ENCODE measurements around the gene OAT.

Gene OAT

DNA sequence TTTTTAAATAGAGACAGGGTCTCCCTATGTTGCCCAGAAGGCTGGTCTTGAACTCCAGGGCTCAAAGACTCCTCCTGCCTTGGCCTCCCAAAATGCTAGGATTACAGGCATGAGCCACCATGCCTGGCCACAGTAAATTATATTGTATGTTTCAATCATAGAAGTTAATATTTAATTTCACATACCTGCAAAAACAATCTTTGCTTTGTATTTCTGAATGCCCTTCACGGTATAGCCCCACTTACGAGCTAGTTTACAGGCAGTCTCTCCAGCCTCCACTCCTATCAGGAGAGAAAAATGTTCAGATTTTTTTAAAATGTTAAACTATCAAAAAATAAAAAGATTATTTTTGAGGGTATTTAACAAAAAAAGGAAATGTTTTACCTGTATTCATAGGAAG lies 10.4 kb downstream of the OAT start:
- no peak overlapping the region for H3K4me3 ChIP-seq (ENCODE audit: control insufficient read depth, low read depth, low read length)
- TF ChIP-seq CTCF (conservative IDR thresholded peaks at IDR 0.05; ENCODE audit: control insufficient read depth, insufficient read depth, low read depth, low read length) = no peak
- no peak for DNase-seq (ENCODE audit: low read depth)

DNA sequence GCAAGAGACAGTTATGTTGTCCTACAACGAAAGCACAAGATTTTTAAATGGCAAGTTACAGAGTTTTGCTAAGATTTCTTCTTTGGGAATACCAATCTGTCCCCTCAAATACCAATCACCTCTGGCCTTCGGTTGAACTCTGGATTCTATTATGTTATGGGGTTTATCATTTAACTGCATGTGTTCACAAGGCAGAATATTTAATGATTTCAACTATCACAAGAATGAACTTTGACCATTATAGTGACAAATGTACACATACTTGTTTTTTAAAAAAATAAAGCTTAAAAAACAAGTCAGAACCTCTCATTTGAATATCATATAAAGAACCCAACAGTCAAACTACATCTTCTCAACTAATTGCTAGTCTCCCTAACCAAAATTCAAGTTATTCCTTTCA lies 11.3 kb downstream of the OAT start:
- H3K4me3 ChIP-seq (ENCODE audit: control insufficient read depth, low read depth, low read length) = no peak overlapping the region
- TF ChIP-seq CTCF (conservative IDR thresholded peaks at IDR 0.05; ENCODE audit: control insufficient read depth, insufficient read depth, low read depth, low read length) = no peak
- no peak for DNase-seq (ENCODE audit: low read depth)

DNA sequence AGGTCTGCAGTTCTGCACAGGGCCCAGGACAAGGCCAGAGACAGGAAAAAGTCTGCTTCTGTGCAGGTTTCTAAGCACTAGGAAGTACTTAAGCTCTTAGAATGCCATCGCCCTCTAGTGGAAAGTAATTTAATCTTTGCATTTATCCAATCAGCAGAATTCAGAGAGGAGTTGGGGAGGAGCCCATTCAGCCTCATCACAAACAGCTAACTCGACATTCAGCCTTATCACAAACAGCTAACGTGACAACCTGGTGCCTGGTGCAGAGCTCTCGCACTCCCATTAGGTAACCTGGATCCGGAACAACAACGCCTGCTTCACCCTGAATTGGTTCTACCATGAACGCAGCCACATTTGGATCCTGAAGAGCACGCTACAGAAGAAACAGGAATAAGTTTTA lies 15.2 kb downstream of the OAT start:
- peak; percentile 66 for TF ChIP-seq CTCF (conservative IDR thresholded peaks at IDR 0.05; ENCODE audit: control insufficient read depth, insufficient read depth, low read depth, low read length)
- H3K4me3 ChIP-seq (ENCODE audit: control insufficient read depth, low read depth, low read length) = no peak overlapping the region
- peak; percentile 86 for DNase-seq (ENCODE audit: low read depth)

DNA sequence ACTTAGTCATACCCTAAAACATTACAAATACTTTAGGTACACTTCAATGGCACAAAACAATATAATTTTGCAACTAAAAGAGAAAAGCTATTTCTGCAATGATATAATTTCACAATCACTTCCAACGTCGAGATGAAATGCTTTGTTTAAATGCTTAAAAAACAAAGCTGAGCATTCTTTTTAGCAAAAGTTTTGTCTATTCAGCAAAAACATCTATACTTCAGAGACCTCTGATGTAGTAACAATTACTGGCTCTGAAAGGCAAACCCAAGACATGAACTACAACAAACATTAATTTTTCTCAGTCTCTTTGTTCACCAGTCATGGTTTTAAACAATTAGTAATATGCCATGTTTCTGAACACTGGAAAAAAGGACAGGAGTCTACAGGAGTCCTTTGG lies 16.4 kb downstream of the OAT start:
- TF ChIP-seq CTCF (conservative IDR thresholded peaks at IDR 0.05; ENCODE audit: control insufficient read depth, insufficient read depth, low read depth, low read length) = no peak
- H3K4me3 ChIP-seq (ENCODE audit: control insufficient read depth, low read depth, low read length) = no peak overlapping the region
- DNase-seq (ENCODE audit: low read depth) = no peak

DNA sequence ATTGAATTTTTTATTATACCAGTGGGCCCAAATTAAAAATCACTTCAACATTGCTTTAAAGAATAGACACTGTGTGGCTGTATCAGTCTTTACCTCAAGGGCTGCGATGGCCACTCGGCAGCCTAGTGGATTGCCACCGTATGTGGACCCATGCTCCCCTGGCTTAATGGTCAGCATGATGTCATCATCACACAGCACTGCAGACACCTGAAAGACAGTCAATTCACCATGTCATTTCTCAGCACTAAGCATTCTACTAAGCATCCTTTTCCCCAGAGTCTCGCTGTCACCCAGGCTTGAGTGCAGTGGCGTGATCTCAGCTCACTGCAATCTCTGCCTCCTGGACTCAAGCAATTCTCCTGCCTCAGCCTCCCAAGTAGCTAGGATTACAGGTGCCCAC lies 17.1 kb downstream of the OAT start:
- no peak for DNase-seq (ENCODE audit: low read depth)
- TF ChIP-seq CTCF (conservative IDR thresholded peaks at IDR 0.05; ENCODE audit: control insufficient read depth, insufficient read depth, low read depth, low read length) = no peak
- H3K4me3 ChIP-seq (ENCODE audit: control insufficient read depth, low read depth, low read length) = no peak overlapping the region

GRCh38 chr10:124394583-124394982 lies 24.1 kb downstream of the OAT start:
- TF ChIP-seq CTCF (conservative IDR thresholded peaks at IDR 0.05; ENCODE audit: control insufficient read depth, insufficient read depth, low read depth, low read length) = no peak
- H3K4me3 ChIP-seq (ENCODE audit: control insufficient read depth, low read depth, low read length) = no peak overlapping the region
- DNase-seq (ENCODE audit: low read depth) = no peak

DNA sequence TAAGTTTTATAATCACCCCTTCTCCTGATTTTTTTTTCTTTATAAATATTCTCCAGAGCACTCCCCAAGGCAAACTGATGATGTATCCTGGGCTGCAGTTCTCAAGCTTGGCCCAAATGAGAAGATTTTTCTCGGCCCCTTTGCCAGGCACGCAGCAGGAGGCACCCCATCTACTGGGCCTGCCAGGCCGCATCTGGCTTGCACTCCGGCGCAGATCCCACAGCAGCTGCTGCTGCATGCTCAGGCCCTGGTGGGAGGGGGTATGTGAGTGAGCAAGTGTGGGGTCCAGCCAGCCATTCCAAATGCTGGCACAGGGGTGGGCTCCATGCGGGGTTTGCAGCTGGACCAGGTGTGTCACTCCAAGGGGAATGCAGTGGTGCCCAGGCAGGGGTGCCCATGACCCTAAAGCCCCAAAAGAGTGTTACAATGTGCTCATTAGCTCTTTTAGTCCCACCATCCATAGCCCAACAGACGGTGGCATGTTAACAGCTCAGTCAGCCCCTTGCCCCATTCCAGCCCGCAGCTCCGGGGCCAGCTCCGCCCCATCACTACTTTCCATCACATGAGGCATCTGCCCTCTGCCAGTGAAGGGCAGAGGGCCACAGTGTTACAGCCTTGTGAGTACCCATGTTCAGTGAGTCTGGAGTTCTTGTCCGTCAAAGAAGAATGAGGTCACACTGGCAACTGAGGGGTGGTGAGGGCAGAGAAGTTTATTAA lies 25.9 kb downstream of the OAT start:
- H3K4me3 ChIP-seq (ENCODE audit: control insufficient read depth, low read depth, low read length) = no peak overlapping the region
- no peak for DNase-seq (ENCODE audit: low read depth)
- no peak for TF ChIP-seq CTCF (conservative IDR thresholded peaks at IDR 0.05; ENCODE audit: control insufficient read depth, insufficient read depth, low read depth, low read length)

Measured in fibroblast of mammary gland (primary cell).